ENCODE data around the gene RPL10. TPM values are rescaled to one million over a fixed set of nuclear protein-coding genes. Genes with fewer than 3 reads are reported as not detected.

Gene RPL10
- total RNA-seq, result 2,020 TPM
- long read RNA-seq, transcript RPL10-204 (7 exons, 2,318 nt), result minor isoform, 37 of 1,029 reads
- long read RNA-seq, transcript RPL10-201 (6 exons, 2,278 nt), result major isoform, 932 of 1,029 reads
- long read RNA-seq, transcript RPL10-207 (7 exons, 657 nt), result minor isoform, 10 of 1,029 reads
- long read RNA-seq, partial matches to known transcripts, result 39 of 1,029 reads
- long read RNA-seq, other reads (novel, unspliced or antisense), result 6 of 1,029 reads

GRCh38 chrX:154397888-154398667 is at the start of gene RPL10:
Gene RPL10 (plus strand): TSS chrX:154398377. CDS start chrX:154398520, 143 bp downstream.
- DNase-seq (peak; percentile 95), ATAC-seq (ENCODE audit: poor library complexity) (peak; percentile 92)
- intact Hi-C loops (cut with DNase I), result no loop called here

DNA sequence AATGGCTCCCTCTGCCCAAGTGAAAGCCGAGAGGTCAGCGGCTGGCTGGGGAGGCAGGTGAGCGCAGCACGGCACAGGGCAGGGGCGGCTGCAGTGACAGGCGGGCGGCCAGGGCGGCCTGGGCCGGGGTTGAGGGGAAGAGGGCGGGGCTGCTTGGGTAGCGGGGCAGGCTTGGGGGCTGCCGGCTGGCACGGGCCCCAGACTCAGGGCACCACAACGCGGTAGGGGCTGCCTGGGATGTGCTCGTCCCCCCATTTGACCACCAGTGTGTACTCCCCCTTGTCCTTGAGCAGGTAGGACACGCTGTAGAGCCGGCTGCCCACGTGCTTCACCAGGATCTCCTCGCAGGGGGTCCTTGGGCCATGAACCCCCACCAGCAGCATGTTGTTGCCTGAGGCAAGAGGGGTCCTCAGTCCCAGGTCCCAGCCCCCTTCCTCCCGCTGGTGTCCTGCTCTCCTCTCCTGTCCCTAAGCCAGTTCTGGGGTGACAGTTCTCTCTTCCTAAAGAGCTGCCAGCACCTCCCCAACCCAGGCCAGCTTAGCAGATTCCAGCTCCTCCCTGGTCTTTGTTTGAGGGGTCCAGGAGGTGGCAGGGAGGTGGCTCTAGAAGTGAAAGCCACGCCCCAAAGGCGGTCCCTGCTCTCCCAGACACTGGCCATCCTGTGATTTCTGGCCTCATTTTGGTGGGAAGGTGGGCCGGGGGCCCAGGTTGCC is 49.4 kb upstream of the RPL10 start:
- ATAC-seq (ENCODE audit: poor library complexity) (no peak), DNase-seq (peak; percentile 26)
- intact Hi-C loops (cut with DNase I), result no loop called here

DNA sequence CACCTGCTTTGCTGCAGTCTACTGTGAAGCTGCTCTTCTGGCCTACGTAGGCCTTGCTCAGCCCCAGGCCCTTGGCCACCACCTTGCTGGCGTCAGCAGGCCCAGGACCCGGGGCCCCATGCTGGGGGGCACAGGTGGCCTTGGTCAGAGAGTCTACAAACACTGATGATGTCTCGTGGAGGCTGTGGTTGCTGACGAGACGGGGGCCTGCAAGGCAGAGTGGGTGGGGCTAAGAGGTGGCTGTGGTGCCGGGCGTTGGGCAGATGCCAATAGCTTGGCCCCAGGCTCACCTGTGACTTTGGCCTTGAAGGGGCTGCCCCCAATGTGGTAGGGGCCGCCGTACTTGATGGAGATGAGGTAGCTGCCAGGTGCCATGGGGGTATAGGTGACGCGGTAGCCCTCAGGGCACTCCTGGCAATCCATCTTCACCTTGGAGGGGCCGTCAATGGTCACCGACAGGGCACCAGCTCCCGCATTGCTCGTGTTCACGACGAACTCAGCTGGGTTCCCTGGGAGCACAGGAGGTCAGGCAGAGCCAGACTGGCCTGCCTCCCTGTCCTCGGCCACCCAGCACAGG is 48.7 kb upstream of the RPL10 start:
- no peak for ATAC-seq (ENCODE audit: poor library complexity)
- peak; percentile 14 for DNase-seq
- intact Hi-C loops (cut with DNase I), result no loop called here

DNA sequence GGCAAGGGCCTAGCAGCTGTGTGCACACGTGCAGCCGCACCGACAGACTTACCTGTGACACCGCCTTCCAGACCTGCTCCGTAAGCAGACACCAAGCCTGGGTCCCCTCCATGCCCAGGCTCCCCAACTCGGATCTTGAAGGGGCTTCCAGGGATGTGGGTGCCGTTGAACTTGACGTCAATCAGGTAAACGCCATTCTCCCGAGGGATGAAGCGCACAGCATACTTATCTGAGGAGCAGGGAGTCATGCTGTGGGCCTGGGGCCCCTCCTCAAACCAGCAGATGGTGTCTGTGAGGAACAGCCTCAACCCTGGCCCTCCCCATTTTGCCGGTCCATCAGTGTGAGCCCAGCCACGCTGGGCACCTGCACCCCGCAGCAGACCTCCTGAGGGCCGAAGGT is 48.2 kb upstream of the RPL10 start:
- peak; percentile 14 for DNase-seq

DNA sequence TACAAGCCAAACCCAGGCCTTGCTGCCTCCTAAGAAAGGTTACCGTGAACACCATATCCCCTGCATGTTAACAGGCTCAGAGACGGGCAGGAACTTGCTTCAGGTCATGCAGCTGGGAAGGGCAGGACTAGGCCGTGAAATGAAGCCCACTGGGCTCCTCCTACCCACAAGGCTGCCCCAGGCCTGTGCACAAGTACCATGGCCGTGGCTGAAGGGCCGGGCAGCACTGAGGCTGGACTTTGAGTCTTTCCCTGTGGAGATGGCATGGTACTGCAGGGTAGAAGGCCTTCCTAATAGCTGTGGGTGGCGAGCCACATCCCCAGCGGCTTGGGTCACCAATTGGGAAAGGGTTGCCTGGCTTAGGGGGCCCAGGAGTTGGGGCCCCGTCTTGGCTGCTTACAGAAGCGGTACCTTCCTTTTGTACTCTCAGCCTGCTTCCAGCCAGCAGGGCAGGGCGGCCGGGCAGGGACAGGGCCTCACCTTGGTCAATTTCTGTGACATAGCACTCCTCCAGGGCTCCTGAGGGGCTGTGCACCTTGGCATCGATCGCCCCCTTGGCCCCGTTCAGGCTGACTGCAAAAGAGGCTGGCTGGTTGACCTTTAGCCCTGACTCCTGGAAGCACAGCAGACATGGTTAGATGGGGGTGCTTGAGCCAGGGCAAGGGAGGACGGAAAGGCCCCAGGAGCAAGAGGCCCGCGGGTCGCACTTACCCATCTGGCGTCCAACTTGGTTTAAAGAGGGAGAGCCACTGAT is 47.6 kb upstream of the RPL10 start:
- DNase-seq (peak; percentile 33), ATAC-seq (ENCODE audit: poor library complexity) (no peak)
- intact Hi-C loops (cut with DNase I), result no loop called here

More for the DNA sequence above, 48.2 kb upstream of the RPL10 start:
- ATAC-seq (ENCODE audit: poor library complexity), result no peak
- intact Hi-C loops (cut with DNase I), result no loop called here

DNA sequence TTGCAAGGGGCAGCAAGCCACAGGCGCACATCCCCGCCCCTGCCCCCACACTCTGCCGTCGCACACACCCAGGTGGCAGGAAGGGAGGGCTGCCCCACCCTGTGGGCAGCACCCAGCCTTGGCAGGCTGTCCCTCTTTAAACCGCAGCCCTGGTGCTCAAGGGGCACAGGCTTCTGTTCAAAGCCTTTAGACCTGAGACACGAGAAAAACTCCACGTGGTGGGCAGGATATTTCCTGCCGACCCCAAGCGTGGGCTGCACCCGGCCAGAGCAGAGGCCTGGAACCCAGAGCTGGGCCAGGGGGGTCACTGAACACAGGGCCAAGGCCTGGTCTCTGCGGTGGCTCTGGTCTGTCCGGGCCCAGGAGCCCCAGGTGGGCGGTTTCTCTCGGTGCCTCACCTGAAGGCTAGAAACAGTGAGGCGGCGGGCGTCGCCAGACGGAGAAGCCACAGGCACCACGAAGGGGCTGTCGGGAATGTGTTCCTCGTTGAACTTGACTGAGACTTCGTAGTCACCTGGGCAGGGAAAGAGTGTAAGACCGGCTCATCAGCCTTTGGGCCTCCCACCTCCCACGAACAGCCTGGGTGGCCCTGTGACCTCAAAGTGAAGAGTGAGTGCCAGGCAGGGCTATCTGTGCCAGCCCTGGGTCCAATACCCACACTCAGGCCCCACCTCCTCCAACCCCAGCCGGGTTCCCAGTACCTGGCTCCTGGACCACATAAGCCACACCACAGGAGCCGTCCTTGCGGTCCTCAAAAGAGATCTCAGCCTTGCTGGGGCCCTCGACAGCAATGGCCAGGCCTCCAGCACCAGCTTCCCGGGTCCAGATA is 46.8 kb upstream of the RPL10 start:
- intact Hi-C loops (cut with DNase I), result no loop called here
- peak; percentile 30 for DNase-seq
- ATAC-seq (ENCODE audit: poor library complexity), result no peak

GRCh38 chrX:154352012-154352401 is 46.2 kb upstream of the RPL10 start:
- intact Hi-C loops (cut with DNase I), result no loop called here
- DNase-seq (peak; percentile 22), ATAC-seq (ENCODE audit: poor library complexity) (no peak)

- intact Hi-C loops (cut with DNase I), result no loop called here
- DNase-seq, result peak; percentile 10
- ATAC-seq (ENCODE audit: poor library complexity), result no peak
Observed at GRCh38 chrX:154352466-154352865, 45.7 kb upstream of the RPL10 start.

GRCh38 chrX:154353172-154353843 is 44.9 kb upstream of the RPL10 start:
- intact Hi-C loops (cut with DNase I), result no loop called here
- DNase-seq, result peak; percentile 9
- no peak for ATAC-seq (ENCODE audit: poor library complexity)

DNA sequence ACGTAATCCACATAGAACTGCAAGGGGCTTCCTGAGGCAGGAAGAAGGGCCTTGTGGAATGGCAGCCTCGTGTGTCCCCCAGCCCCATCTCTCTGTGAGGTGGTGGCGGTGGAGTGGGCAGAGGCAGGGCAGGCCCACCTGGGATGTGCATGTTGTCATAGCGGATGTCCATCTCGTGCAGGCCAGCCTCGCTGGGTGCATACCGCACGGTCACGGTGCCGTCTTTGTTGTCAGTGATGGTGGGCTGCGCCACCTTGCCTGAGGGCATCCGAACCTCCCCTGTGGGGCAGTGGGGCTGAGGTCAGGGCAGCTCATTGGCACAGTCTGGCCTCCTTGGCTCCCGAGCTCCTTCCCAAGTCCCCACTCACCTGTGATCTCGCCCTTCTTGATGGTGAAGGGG is 44.2 kb upstream of the RPL10 start:
- DNase-seq (peak; percentile 27), ATAC-seq (ENCODE audit: poor library complexity) (no peak)
- intact Hi-C loops (cut with DNase I), result no loop called here

- DNase-seq (peak; percentile 13), ATAC-seq (ENCODE audit: poor library complexity) (no peak)
- intact Hi-C loops (cut with DNase I), result no loop called here
Observed at GRCh38 chrX:154354516-154354915, 43.7 kb upstream of the RPL10 start.

- ATAC-seq (ENCODE audit: poor library complexity) (no peak), DNase-seq (no peak)
- intact Hi-C loops (cut with DNase I), result no loop called here
Observed at GRCh38 chrX:154355094-154355775, 42.9 kb upstream of the RPL10 start.

GRCh38 chrX:154355776-154356140 is 42.4 kb upstream of the RPL10 start:
- peak; percentile 3 for ATAC-seq (ENCODE audit: poor library complexity)
- DNase-seq, result no peak
- intact Hi-C loops (cut with DNase I), result no loop called here

DNA sequence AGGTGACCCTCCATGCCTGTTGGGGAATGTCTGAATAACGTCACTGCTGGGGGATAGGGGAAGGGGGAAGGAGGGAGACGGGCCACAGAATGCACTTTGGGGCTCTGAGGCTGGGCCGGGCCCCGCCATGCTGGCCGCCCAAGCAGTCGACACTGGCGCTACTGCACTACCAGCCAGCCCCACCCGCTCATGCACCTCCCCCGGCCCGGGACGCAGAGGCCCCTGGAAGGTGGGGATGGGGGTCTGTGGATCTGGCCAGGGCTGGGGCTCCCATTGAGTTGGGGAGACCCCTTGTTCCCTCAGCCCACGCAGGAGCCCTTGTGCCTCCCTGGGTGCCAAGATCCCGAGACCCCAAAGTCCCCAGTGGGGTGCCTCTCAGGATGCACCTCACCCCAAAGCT is 41.6 kb upstream of the RPL10 start:
- ATAC-seq (ENCODE audit: poor library complexity) (no peak), DNase-seq (no peak)
- intact Hi-C loops (cut with DNase I), result no loop called here

GRCh38 chrX:154357205-154357604 is 41.0 kb upstream of the RPL10 start:
- DNase-seq (no peak), ATAC-seq (ENCODE audit: poor library complexity) (no peak)
- intact Hi-C loops (cut with DNase I), result no loop called here

GRCh38 chrX:154358011-154358410 is 40.2 kb upstream of the RPL10 start:
- ATAC-seq (ENCODE audit: poor library complexity) (no peak), DNase-seq (no peak)
- intact Hi-C loops (cut with DNase I), result no loop called here

DNA sequence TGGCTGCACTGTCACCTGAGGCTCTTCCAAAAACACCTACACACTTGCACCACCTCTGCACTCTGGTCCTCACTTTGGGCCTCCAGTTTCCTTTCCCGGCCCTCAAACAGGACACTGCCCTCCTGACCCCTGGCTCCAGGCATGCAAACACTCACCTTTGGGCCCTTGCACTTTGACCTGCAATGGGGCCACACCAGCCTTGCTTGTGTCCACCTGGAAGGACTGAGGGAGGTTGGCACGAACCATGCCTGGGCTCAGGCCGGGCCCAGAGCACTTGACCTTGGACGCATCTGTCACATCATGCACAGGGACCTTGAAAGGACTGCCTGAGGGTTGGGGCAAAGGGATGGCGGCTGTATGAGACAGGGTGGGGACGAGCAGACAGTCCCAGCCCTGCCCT is 39.3 kb upstream of the RPL10 start:
- ATAC-seq (ENCODE audit: poor library complexity) (no peak), DNase-seq (no peak)
- intact Hi-C loops (cut with DNase I), result no loop called here

All from Right ventricle myocardium superior (tissue), 1 donor.